ENCODE results near the gene PADI2. TPM values are rescaled to one million over a fixed set of nuclear protein-coding genes. Genes with fewer than 3 reads are reported as not detected.

The PADI2 gene
- polyA plus RNA-seq, 1 donor (not counting 4 experiments of a cell fraction or from before 2014, with no cell fraction given), result 0.13 TPM

- DNase-seq (ENCODE audit: low read depth, low spot score) (no peak), FAIRE-seq (no peak)
- Histone ChIP-seq H3K27me3 (ENCODE audit: control insufficient read depth, extremely low read depth, insufficient read depth, low read length) (peaks cover 14% of the 10 kb centered on the region), H3K79me2 (ENCODE audit: control insufficient read depth, insufficient read depth, low read length) (no peaks in the 10 kb centered on the region), H2AFZ (ENCODE audit: control insufficient read depth, low read length) (no peak overlapping the region), H3K4me2 (ENCODE audit: control insufficient read depth, extremely low read depth, insufficient read depth, low read depth, low read length) (no peak overlapping the region), H3K36me3 (ENCODE audit: control insufficient read depth in 2 of 2, extremely low read depth in 1 of 2, insufficient read depth in 2 of 2, low read length in 2 of 2) (no peaks in the 10 kb centered on the region), H3K4me1 (ENCODE audit: control insufficient read depth, extremely low read depth, insufficient read depth, low read length) (peaks cover 14% of the 10 kb centered on the region), H3K9ac (ENCODE audit: control insufficient read depth, extremely low read depth, insufficient read depth, low read length) (no peak overlapping the region), H3K27ac (ENCODE audit: control insufficient read depth, insufficient read depth, low read length) (no peak overlapping the region), H3K9me3 (ENCODE audit: control insufficient read depth, low read depth, low read length) (no peaks in the 10 kb centered on the region), H3K9me1 (ENCODE audit: control insufficient read depth, extremely low read depth, insufficient read depth, low read length) (no peaks in the 10 kb centered on the region), H3K4me3 (ENCODE audit: control insufficient read depth in 2 of 3, extremely low read depth in 1 of 3, insufficient read depth in 2 of 3, low read depth in 1 of 3, low read length in 3 of 3) (no peak overlapping the region), H4K20me1 (ENCODE audit: control insufficient read depth, extremely low read depth, insufficient read depth, low read length) (no peaks in the 10 kb centered on the region)
- TF ChIP-seq CTCF (optimal IDR thresholded peaks at IDR 0.05 in 1 of 3, IDR thresholded peaks at IDR 0.05 in 1 of 3, conservative IDR thresholded peaks at IDR 0.05 in 1 of 3; ENCODE audit: extremely low read depth in 1 of 3, insufficient read depth in 2 of 3, low read length in 3 of 3) (no peak), EZH2 (IDR thresholded peaks at IDR 0.05; ENCODE audit: low read length) (no peak)
- dilution Hi-C loops (cut with MboI; ENCODE audit: extremely low pct_ligation_motif_present, low sequenced_read_pairs), result no loop called here
These were observed 5.3 kb downstream of the PADI2 start for GRCh38 chr1:17113963-17114362.

GRCh38 chr1:17112496-17113236, 6.6 kb downstream of the PADI2 start:
- H2AFZ ChIP-seq (ENCODE audit: control insufficient read depth, low read length), result no peak overlapping the region
- H3K4me2 ChIP-seq (ENCODE audit: control insufficient read depth, extremely low read depth, insufficient read depth, low read depth, low read length), result no peak overlapping the region
- no peaks in the 10 kb centered on the region for H4K20me1 ChIP-seq (ENCODE audit: control insufficient read depth, extremely low read depth, insufficient read depth, low read length)
- no peak for DNase-seq (ENCODE audit: low read depth, low spot score)
- peaks cover 16% of the 10 kb centered on the region for H3K4me1 ChIP-seq (ENCODE audit: control insufficient read depth, extremely low read depth, insufficient read depth, low read length)
- no peaks in the 10 kb centered on the region for H3K9me1 ChIP-seq (ENCODE audit: control insufficient read depth, extremely low read depth, insufficient read depth, low read length)
- TF ChIP-seq EZH2 (IDR thresholded peaks at IDR 0.05; ENCODE audit: low read length) (no peak), CTCF (optimal IDR thresholded peaks at IDR 0.05 in 1 of 3, IDR thresholded peaks at IDR 0.05 in 1 of 3, conservative IDR thresholded peaks at IDR 0.05 in 1 of 3; ENCODE audit: extremely low read depth in 1 of 3, insufficient read depth in 2 of 3, low read length in 3 of 3) (no peak)
- peaks cover 1% of the 10 kb centered on the region for H3K27me3 ChIP-seq (ENCODE audit: control insufficient read depth, extremely low read depth, insufficient read depth, low read length)
- H3K36me3 ChIP-seq (ENCODE audit: control insufficient read depth in 2 of 2, extremely low read depth in 1 of 2, insufficient read depth in 2 of 2, low read length in 2 of 2), result no peaks in the 10 kb centered on the region
- H3K9ac ChIP-seq (ENCODE audit: control insufficient read depth, extremely low read depth, insufficient read depth, low read length), result no peak overlapping the region
- no peak overlapping the region for H3K27ac ChIP-seq (ENCODE audit: control insufficient read depth, insufficient read depth, low read length)
- no peaks in the 10 kb centered on the region for H3K9me3 ChIP-seq (ENCODE audit: control insufficient read depth, low read depth, low read length)
- H3K79me2 ChIP-seq (ENCODE audit: control insufficient read depth, insufficient read depth, low read length), result no peaks in the 10 kb centered on the region
- no peak overlapping the region for H3K4me3 ChIP-seq (ENCODE audit: control insufficient read depth in 2 of 3, extremely low read depth in 1 of 3, insufficient read depth in 2 of 3, low read depth in 1 of 3, low read length in 3 of 3)
- FAIRE-seq, result no peak
- dilution Hi-C loops (cut with MboI; ENCODE audit: extremely low pct_ligation_motif_present, low sequenced_read_pairs), result no loop called here
